A673 (cell line): ENCODE data around the gene NCKAP1. TPM values are rescaled to one million over a fixed set of nuclear protein-coding genes. Genes with fewer than 3 reads are reported as not detected.
A peak's percentile ranks its signal among the peaks of the same experiment; 100 is the strongest.

Experiments used
- BruUV-seq: library from RNA; stranded (reverse); fragments of 400-500 nt; replicated peaks from 2 replicates; lab custom pipeline; 2021; lab: Mats Ljungman, UMichigan
- CTCF ChIA-PET: fragments of 300-600 bp; sonication (Branson Sonifier 250); formaldehyde crosslinking; loops from one replicate; lab custom pipeline; 2022; ENCODE audit warnings: antibody characterized with exemption; lab: Charles Lee
- POLR2A ChIA-PET: fragments of 300-600 bp; sonication (Branson Sonifier 250); formaldehyde crosslinking; loops from one replicate; lab custom pipeline; 2022; ENCODE audit warnings: antibody characterized with exemption; ENCODE audit not compliant: low non-redundant PET; lab: Charles Lee
- DNase-seq: peaks from one replicate; pipeline ENCODE4 v3.0.0-alpha.2; 2015; ENCODE audit warnings: low spot score
- H3K27ac ChIP-seq: fragments of 200-600 bp; sonication (generic); 2 replicates; pipeline ENCODE4 v1.5.1; 2016; ENCODE audit warnings: mixed run types, low read depth, mild to moderate bottlenecking, mixed read lengths, antibody characterized with exemption, low read length; ENCODE audit not compliant: poor library complexity, severe bottlenecking
- H3K27me3 ChIP-seq: fragments of 200-600 bp; sonication (generic); replicated peaks from 2 replicates; pipeline ENCODE4 v1.6.1; 2017; ENCODE audit warnings: mixed run types, low read depth, mild to moderate bottlenecking, mixed read lengths, antibody characterized with exemption, low read length; ENCODE audit not compliant: insufficient read depth, poor library complexity
- H3K36me3 ChIP-seq: fragments of 200-600 bp; sonication (generic); 2 replicates; pipeline ENCODE4 v1.6.1; 2016; ENCODE audit warnings: mixed run types, mild to moderate bottlenecking, mixed read lengths, antibody characterized with exemption, low read length; ENCODE audit not compliant: insufficient read depth, poor library complexity, severe bottlenecking
- H3K4me1 ChIP-seq: fragments of 200-600 bp; sonication (generic); 2 replicates; pipeline ENCODE4 v1.6.1; 2017; ENCODE audit warnings: mixed run types, mild to moderate bottlenecking, mixed read lengths, antibody characterized with exemption, low read length; ENCODE audit not compliant: insufficient read depth, poor library complexity, severe bottlenecking
- H3K4me3 ChIP-seq: fragments of 200-600 bp; sonication (generic); 2 replicates; pipeline ENCODE4 v1.5.1; 2016; ENCODE audit warnings: low read depth, mixed run types, mild to moderate bottlenecking, mixed read lengths, low read length; ENCODE audit not compliant: poor library complexity, severe bottlenecking
- H3K9me3 ChIP-seq: fragments of 200-600 bp; sonication (generic); 2 replicates; pipeline ENCODE4 v1.6.1; 2016; ENCODE audit warnings: mixed run types, low read depth, mild to moderate bottlenecking, mixed read lengths, antibody characterized with exemption, low read length; ENCODE audit not compliant: poor library complexity, severe bottlenecking
- CTCF ChIP-seq: fragments of 300-800, 200-600 bp; sonication (generic); conservative IDR thresholded peaks from 2 replicates; pipeline ENCODE4 v1.5.1; 2017; ENCODE audit warnings: low read depth, mild to moderate bottlenecking, antibody characterized with exemption, low read length, moderate library complexity, mixed read lengths
- EZH2 ChIP-seq: fragments of 200-600 bp; sonication (generic); IDR thresholded peaks from 2 replicates; pipeline ENCODE4 v1.6.1; 2017; ENCODE audit warnings: borderline replicate concordance, low read depth, mild to moderate bottlenecking, mixed read lengths, antibody characterized with exemption, low read length; ENCODE audit not compliant: poor library complexity, severe bottlenecking
- intact Hi-C: fragments of 100-400 bp; cut with micrococcal nuclease; formaldehyde crosslinking; loops from one replicate; pipeline ENCODE4 v1.10.0; 2022; ENCODE audit not compliant: unreplicated experiment
- total RNA-seq: library from RNA; stranded (reverse); gene quantifications from 2 replicates; pipeline ENCODE4 v1.2.3, GENCODE V29; 2021

The NCKAP1 gene
- total RNA-seq, 1 experiment from 2014 or later, result 153 TPM

- ChIA-PET CTCF (no interaction called here), POLR2A (no interaction called here)
- no peak for TF ChIP-seq CTCF
- TF ChIP-seq EZH2, result no peak
- no peaks in the 10 kb centered on the region for H3K9me3 ChIP-seq
- intact Hi-C loops, result no loop called here
- H3K27me3 ChIP-seq, result no peaks in the 10 kb centered on the region
- no peaks in the 10 kb centered on the region for H3K36me3 ChIP-seq
- peak; percentile 93 for DNase-seq
- peak within 1 kb of the TSS; percentile 67 for H3K4me3 ChIP-seq
- no TSS peak for BruUV-seq
- H3K27ac ChIP-seq, result peak within 1 kb of the TSS; percentile 66
- H3K4me1 ChIP-seq, result peaks cover 10% of the 10 kb centered on the region
Observed at GRCh38 chr2:183078464-183079138, 40.3 kb upstream of the NCKAP1 start, which contains the start of gene DUSP19. TSS of gene DUSP19 (plus strand) at chr2:183078747. CDS start at chr2:183078934, 187 bp downstream.

GRCh38 chr2:183078163-183078463, 39.9 kb upstream of the NCKAP1 start:
- BruUV-seq, result no TSS peak
- ChIA-PET POLR2A (no interaction called here), CTCF (no interaction called here)
- peak overlapping the region; percentile 66 for H3K27ac ChIP-seq
- H3K4me3 ChIP-seq, result peak overlapping the region; percentile 67
- no peak for TF ChIP-seq CTCF
- TF ChIP-seq EZH2, result no peak
- no peaks in the 10 kb centered on the region for H3K9me3 ChIP-seq
- no peaks in the 10 kb centered on the region for H3K36me3 ChIP-seq
- H3K4me1 ChIP-seq, result peaks cover 10% of the 10 kb centered on the region
- intact Hi-C loops, result no loop called here
- no peak for DNase-seq
- H3K27me3 ChIP-seq, result no peaks in the 10 kb centered on the region

- Histone ChIP-seq H3K27me3 (no peaks in the 10 kb centered on the region), H3K36me3 (no peaks in the 10 kb centered on the region), H3K27ac (no peak overlapping the region), H3K9me3 (peaks cover 12% of the 10 kb centered on the region), H3K4me1 (no peaks in the 10 kb centered on the region), H3K4me3 (no peak overlapping the region)
- BruUV-seq, result no TSS peak
- intact Hi-C loops, result no loop called here
- CTCF ChIA-PET, result no interaction called here
- no peak for TF ChIP-seq EZH2
- TF ChIP-seq CTCF, result no peak
- DNase-seq, result no peak
- POLR2A ChIA-PET, result no interaction called here
Observed at GRCh38 chr2:183072177-183072576, 33.9 kb upstream of the NCKAP1 start.
